Measurements from ENCODE around the gene ENDOV. TPM values are rescaled to one million over a fixed set of nuclear protein-coding genes. Genes with fewer than 3 reads are reported as not detected.

ENDOV gene
- total and polyA plus RNA-seq, 2 of the 13 experiments (the other 11 are each of a cell fraction or from before 2014, with no cell fraction given): 15.1 to 17.1 TPM

DNA sequence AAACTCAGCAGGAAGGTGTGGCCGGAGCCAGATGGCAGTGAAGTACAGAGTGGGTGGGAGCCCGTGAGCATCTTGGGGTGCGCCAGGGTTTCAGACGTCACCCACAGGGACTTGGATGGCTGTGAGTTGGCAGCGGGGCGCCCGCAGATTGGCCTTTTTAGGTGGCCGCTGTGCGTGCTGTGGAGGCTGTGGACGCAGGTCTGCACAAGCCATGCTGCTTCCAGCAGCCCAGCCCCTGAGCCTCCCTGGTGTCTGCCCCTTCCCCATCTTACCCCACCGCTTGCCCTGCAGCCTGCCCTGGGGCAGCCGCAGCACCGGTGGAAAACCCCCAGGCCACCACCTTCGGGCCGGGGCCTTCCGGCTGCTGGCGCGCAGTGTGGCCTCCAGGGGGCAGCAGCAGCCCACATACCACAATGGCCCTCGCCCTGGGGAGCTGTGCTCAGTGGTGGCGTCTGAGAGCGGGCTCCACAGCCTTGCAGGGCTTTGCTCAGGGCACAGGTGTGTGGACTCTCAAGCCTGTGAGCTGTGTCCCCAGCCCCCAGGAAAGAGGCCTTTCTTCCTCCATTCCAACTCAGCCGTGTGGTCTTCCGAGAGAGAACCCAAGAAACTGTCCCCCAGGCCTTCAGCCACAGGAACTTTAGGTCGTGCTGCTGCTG lies 11.8 kb downstream of the ENDOV start (continued):
- TF ChIP-seq, protein P1, sequence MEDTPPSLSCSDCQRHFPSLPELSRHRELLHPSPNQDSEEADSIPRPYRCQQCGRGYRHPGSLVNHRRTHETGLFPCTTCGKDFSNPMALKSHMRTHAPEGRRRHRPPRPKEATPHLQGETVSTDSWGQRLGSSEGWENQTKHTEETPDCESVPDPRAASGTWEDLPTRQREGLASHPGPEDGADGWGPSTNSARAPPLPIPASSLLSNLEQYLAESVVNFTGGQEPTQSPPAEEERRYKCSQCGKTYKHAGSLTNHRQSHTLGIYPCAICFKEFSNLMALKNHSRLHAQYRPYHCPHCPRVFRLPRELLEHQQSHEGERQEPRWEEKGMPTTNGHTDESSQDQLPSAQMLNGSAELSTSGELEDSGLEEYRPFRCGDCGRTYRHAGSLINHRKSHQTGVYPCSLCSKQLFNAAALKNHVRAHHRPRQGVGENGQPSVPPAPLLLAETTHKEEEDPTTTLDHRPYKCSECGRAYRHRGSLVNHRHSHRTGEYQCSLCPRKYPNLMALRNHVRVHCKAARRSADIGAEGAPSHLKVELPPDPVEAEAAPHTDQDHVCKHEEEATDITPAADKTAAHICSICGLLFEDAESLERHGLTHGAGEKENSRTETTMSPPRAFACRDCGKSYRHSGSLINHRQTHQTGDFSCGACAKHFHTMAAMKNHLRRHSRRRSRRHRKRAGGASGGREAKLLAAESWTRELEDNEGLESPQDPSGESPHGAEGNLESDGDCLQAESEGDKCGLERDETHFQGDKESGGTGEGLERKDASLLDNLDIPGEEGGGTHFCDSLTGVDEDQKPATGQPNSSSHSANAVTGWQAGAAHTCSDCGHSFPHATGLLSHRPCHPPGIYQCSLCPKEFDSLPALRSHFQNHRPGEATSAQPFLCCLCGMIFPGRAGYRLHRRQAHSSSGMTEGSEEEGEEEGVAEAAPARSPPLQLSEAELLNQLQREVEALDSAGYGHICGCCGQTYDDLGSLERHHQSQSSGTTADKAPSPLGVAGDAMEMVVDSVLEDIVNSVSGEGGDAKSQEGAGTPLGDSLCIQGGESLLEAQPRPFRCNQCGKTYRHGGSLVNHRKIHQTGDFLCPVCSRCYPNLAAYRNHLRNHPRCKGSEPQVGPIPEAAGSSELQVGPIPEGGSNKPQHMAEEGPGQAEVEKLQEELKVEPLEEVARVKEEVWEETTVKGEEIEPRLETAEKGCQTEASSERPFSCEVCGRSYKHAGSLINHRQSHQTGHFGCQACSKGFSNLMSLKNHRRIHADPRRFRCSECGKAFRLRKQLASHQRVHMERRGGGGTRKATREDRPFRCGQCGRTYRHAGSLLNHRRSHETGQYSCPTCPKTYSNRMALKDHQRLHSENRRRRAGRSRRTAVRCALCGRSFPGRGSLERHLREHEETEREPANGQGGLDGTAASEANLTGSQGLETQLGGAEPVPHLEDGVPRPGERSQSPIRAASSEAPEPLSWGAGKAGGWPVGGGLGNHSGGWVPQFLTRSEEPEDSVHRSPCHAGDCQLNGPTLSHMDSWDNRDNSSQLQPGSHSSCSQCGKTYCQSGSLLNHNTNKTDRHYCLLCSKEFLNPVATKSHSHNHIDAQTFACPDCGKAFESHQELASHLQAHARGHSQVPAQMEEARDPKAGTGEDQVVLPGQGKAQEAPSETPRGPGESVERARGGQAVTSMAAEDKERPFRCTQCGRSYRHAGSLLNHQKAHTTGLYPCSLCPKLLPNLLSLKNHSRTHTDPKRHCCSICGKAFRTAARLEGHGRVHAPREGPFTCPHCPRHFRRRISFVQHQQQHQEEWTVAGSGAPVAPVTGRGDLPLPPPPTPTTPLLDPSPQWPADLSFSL (CRISPR knock-in tag; IDR thresholded peaks at IDR 0.05): no peak
- TF ChIP-seq FOXO1 (CRISPR knock-in tag; IDR thresholded peaks at IDR 0.05) (peak; percentile 67), ZNF704 (CRISPR knock-in tag; IDR thresholded peaks at IDR 0.05; ENCODE audit: borderline replicate concordance) (no peak), ZBTB8A (CRISPR knock-in tag; IDR thresholded peaks at IDR 0.05; ENCODE audit: borderline replicate concordance, low read depth) (no peak), ZNF333 (CRISPR knock-in tag; IDR thresholded peaks at IDR 0.05; ENCODE audit: borderline replicate concordance) (0 out of 2 replicates have a peak, but pooled peaks have one; percentile 34), SMARCC2 (IDR thresholded peaks at IDR 0.05) (no peak), TAF15 (IDR thresholded peaks at IDR 0.05; ENCODE audit: low read depth, low read length, poor library complexity, severe bottlenecking) (no peak), TBX2 (CRISPR knock-in tag; IDR thresholded peaks at IDR 0.05; ENCODE audit: borderline replicate concordance) (no peak), MEF2D (CRISPR knock-in tag; IDR thresholded peaks at IDR 0.05) (no peak), ZNF672 (CRISPR knock-in tag; IDR thresholded peaks at IDR 0.05) (no peak), TGIF2 (CRISPR knock-in tag; IDR thresholded peaks at IDR 0.05) (no peak), ZNF30 (CRISPR knock-in tag; IDR thresholded peaks at IDR 0.05) (no peak), ARID3A (IDR thresholded peaks at IDR 0.05; ENCODE audit: low read depth, low read length) (no peak), ATF1 (CRISPR knock-in tag; IDR thresholded peaks at IDR 0.05) (no peak), ZNF878 (CRISPR knock-in tag; IDR thresholded peaks at IDR 0.05) (no peak), U2AF2 (IDR thresholded peaks at IDR 0.05; ENCODE audit: low read depth, low read length) (no peak), HNRNPL (IDR thresholded peaks at IDR 0.05; ENCODE audit: low read depth, low read length) (no peak), NCOA1 (CRISPR knock-in tag; IDR thresholded peaks at IDR 0.05) (no peak), MZF1 (CRISPR knock-in tag; IDR thresholded peaks at IDR 0.05; ENCODE audit: borderline replicate concordance) (no peak), MTF1 (CRISPR knock-in tag; IDR thresholded peaks at IDR 0.05) (no peak), ZBTB7B (CRISPR knock-in tag; IDR thresholded peaks at IDR 0.05) (no peak), DNMT3B (CRISPR knock-in tag; conservative IDR thresholded peaks at IDR 0.05) (no peak), CENPT (CRISPR knock-in tag; IDR thresholded peaks at IDR 0.05; ENCODE audit: low read depth) (no peak)
